Kidney glomerular epithelial cell (primary cell): ENCODE measurements around the gene USHBP1.

Experiments
- DNase-seq: peaks from one replicate; lab custom pipeline; 2025; lab: John Stamatoyannopoulos, UW

Gene USHBP1

GRCh38 chr19:17210296-17210695 is 54.2 kb downstream of the USHBP1 start:
- DNase-seq, result no peak

GRCh38 chr19:17209126-17210036 is 55.2 kb downstream of the USHBP1 start:
- no peak for DNase-seq

- DNase-seq, result no peak
Observed at GRCh38 chr19:17206736-17207581, 57.6 kb downstream of the USHBP1 start.

- DNase-seq, result no peak
Observed at GRCh38 chr19:17205237-17206140, 59.1 kb downstream of the USHBP1 start.

GRCh38 chr19:17202713-17203112 is 61.8 kb downstream of the USHBP1 start:
- DNase-seq, result no peak

- no peak for DNase-seq
Observed at GRCh38 chr19:17202249-17202648, 62.3 kb downstream of the USHBP1 start.

GRCh38 chr19:17200408-17201079 is 64.0 kb downstream of the USHBP1 start:
- DNase-seq, result no peak
